Measurements from ENCODE around the gene ATXN7. TPM values are rescaled to one million over a fixed set of nuclear protein-coding genes. Genes with fewer than 3 reads are reported as not detected.

The ATXN7 gene
- total RNA-seq, 2 experiments from 2014 or later: 289 to 304 TPM

DNA sequence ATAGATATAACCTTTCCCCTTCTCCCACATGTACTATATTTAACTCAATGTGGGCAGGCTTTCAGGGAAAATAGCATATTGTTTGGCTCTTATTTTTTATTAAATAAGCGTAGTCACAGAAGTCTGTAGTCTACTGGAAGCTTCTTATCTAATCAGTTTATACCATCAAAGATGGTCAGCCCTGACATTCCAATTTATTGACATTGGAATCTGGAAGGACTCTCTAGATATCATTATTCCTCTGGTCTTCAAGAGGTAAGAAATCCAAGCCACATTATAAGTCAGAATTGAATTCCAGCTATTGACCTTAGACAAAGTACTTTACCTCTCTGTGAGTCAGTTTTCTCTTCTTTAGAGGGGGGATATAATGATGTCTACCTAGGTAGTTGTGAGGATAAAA lies 87.0 kb downstream of the ATXN7 start:
- H3K4me1 Mint-ChIP-seq (ENCODE audit: low read depth): peaks cover 60% of the 10 kb centered on the region
- no peaks in the 10 kb centered on the region for H3K27me3 Mint-ChIP-seq
- peak overlapping the region in 1 of 2 donors; percentile 18 for H3K27ac ChIP-seq (ENCODE audit: low read depth in 1 of 2, low read length in 2 of 2)
- H3K4me1 ChIP-seq (ENCODE audit: insufficient read depth, low read length): peaks cover 21% of the 10 kb centered on the region
- POLR2A ChIA-PET: interaction anchor here (0.8 to 1.4 kb wide), 3 partner anchors 17 to 40 kb away, joined by 3 to 7 read pairs (median 3); no protein-coding TSS in a partner anchor
- no peaks in the 10 kb centered on the region for H3K9me3 ChIP-seq (ENCODE audit: control insufficient read depth in 1 of 2, insufficient read depth in 1 of 2, low read length in 2 of 2)
- no peak overlapping the region for H3K4me3 ChIP-seq (ENCODE audit: low read length)
- intact Hi-C loops (cut with DNase I, micrococcal nuclease): no loop called here
- no peak overlapping the region for H3K4me3 Mint-ChIP-seq
- H3K9me3 Mint-ChIP-seq: no peaks in the 10 kb centered on the region
- no peaks in the 10 kb centered on the region for H3K27me3 ChIP-seq (ENCODE audit: control insufficient read depth in 1 of 2, insufficient read depth in 2 of 2, low read length in 2 of 2)
- TF ChIP-seq, protein P1, sequence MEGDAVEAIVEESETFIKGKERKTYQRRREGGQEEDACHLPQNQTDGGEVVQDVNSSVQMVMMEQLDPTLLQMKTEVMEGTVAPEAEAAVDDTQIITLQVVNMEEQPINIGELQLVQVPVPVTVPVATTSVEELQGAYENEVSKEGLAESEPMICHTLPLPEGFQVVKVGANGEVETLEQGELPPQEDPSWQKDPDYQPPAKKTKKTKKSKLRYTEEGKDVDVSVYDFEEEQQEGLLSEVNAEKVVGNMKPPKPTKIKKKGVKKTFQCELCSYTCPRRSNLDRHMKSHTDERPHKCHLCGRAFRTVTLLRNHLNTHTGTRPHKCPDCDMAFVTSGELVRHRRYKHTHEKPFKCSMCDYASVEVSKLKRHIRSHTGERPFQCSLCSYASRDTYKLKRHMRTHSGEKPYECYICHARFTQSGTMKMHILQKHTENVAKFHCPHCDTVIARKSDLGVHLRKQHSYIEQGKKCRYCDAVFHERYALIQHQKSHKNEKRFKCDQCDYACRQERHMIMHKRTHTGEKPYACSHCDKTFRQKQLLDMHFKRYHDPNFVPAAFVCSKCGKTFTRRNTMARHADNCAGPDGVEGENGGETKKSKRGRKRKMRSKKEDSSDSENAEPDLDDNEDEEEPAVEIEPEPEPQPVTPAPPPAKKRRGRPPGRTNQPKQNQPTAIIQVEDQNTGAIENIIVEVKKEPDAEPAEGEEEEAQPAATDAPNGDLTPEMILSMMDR (IDR thresholded peaks at IDR 0.05): no peak
- H3K36me3 Mint-ChIP-seq (ENCODE audit: low read depth): peaks cover 24% of the 10 kb centered on the region
- no peak for ATAC-seq (ENCODE audit: poor library complexity)
- H3K27ac Mint-ChIP-seq: peak overlapping the region; percentile 66
- peaks cover 19% of the 10 kb centered on the region for H3K36me3 ChIP-seq (ENCODE audit: insufficient read depth, low read length)
- no peak for DNase-seq
- CTCF ChIA-PET: interaction anchor here (1.0 to 1.8 kb wide), 3 partner anchors 11 to 73 kb away, joined by 3 to 10 read pairs (median 4); no protein-coding TSS in a partner anchor

DNA sequence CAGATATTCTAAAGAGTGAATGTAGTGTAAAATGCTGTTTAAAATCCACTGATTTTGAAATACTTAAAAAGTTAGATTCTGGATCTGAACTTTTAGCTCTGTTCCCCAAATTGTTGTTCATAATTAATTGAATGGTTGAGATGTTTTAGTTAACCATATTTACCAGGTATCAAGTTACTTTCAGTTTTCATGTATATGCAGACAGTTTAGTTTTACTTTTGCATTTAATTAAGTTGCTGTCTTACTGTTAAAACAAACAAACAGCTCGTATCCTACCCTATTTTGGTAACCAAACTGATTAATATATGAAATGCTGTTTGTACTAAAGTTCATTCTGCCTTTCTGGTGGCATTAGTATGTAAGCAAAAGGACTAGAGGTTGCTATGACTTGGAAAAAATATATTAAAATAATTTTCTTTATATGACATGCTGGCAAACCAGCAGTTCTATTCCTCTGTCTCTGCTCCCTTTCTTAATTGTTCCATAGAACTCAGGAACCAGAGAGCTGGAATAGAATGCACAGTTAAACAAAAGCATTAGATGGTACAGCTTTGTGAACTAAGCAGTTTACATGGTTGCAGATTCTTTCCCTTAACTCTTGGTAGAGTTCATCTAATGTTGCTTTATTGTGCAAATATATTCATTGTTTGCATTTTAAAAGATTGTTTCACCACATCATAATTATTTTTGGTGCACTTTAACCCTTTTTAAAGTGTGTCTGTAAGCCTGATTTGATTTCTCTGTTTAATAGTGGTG lies 88.0 kb downstream of the ATXN7 start:
- Histone ChIP-seq H3K4me3 (ENCODE audit: low read length) (peak overlapping the region; percentile 9), H3K27me3 (ENCODE audit: control insufficient read depth in 1 of 2, insufficient read depth in 2 of 2, low read length in 2 of 2) (no peaks in the 10 kb centered on the region), H3K9me3 (ENCODE audit: control insufficient read depth in 1 of 2, insufficient read depth in 1 of 2, low read length in 2 of 2) (no peaks in the 10 kb centered on the region), H3K36me3 (ENCODE audit: insufficient read depth, low read length) (peaks cover 26% of the 10 kb centered on the region), H3K27ac (ENCODE audit: low read depth in 1 of 2, low read length in 2 of 2) (peak overlapping the region in 1 of 2 donors; percentile 8), H3K4me1 (ENCODE audit: insufficient read depth, low read length) (peaks cover 21% of the 10 kb centered on the region)
- CTCF ChIA-PET: interaction anchor here (0.7 to 1.8 kb wide), 4 partner anchors 10 to 72 kb away, joined by 3 to 10 read pairs (median 4); no protein-coding TSS in a partner anchor
- Mint-ChIP-seq H3K9me3 (no peaks in the 10 kb centered on the region), H3K36me3 (ENCODE audit: low read depth) (peaks cover 24% of the 10 kb centered on the region), H3K27ac (peak overlapping the region; percentile 66), H3K4me3 (peak overlapping the region; percentile 14), H3K4me1 (ENCODE audit: low read depth) (peaks cover 53% of the 10 kb centered on the region), H3K27me3 (no peaks in the 10 kb centered on the region)
- POLR2A ChIA-PET: interaction anchor here (1.0 to 1.4 kb wide), 4 partner anchors 16 to 57 kb away, joined by 3 to 7 read pairs (median 4); no protein-coding TSS in a partner anchor
- ATAC-seq (ENCODE audit: poor library complexity) (no peak), DNase-seq (peak in 1 of 14 experiments; percentile 51)
- TF ChIP-seq, protein P1 (IDR thresholded peaks at IDR 0.05): no peak
- intact Hi-C loops (cut with DNase I, micrococcal nuclease): no loop called here

DNA sequence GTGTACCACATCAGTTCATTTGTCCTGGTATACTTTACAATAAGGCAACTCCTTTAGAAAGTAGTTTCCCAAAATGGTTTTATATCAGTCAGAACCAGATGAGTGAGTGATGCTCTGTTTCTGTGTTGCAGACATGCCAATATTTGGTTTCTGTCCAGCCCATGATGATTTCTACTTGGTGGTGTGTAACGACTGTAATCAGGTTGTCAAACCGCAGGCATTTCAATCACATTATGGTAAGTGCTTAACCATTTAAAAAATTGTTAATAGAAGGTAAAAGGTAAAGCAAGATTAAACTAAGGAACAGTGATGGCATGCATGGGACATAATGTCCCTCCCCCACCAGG lies 88.6 kb downstream of the ATXN7 start:
- intact Hi-C loops (cut with DNase I, micrococcal nuclease): no loop called here
- DNase-seq (no peak), ATAC-seq (ENCODE audit: poor library complexity) (no peak)
- no peak overlapping the region for H3K27ac ChIP-seq (ENCODE audit: low read depth in 1 of 2, low read length in 2 of 2)
- TF ChIP-seq, protein P1 (IDR thresholded peaks at IDR 0.05): no peak
- no peak overlapping the region for H3K4me3 Mint-ChIP-seq
- no peaks in the 10 kb centered on the region for H3K27me3 Mint-ChIP-seq
- ChIA-PET POLR2A (interaction anchor here (1.0 to 1.4 kb wide), 4 partner anchors 16 to 56 kb away, joined by 3 to 7 read pairs (median 4); no protein-coding TSS in a partner anchor), CTCF (interaction anchor here (1.3 to 1.8 kb wide), 2 partner anchors 10 to 27 kb away, joined by 4 to 10 read pairs; no protein-coding TSS in a partner anchor)
- H3K27ac Mint-ChIP-seq: peak overlapping the region; percentile 12
- H3K4me1 Mint-ChIP-seq (ENCODE audit: low read depth): peaks cover 52% of the 10 kb centered on the region
- H3K36me3 ChIP-seq (ENCODE audit: insufficient read depth, low read length): peaks cover 27% of the 10 kb centered on the region
- no peaks in the 10 kb centered on the region for H3K9me3 ChIP-seq (ENCODE audit: control insufficient read depth in 1 of 2, insufficient read depth in 1 of 2, low read length in 2 of 2)
- peaks cover 29% of the 10 kb centered on the region for H3K36me3 Mint-ChIP-seq (ENCODE audit: low read depth)
- H3K4me3 ChIP-seq (ENCODE audit: low read length): no peak overlapping the region
- no peaks in the 10 kb centered on the region for H3K27me3 ChIP-seq (ENCODE audit: control insufficient read depth in 1 of 2, insufficient read depth in 2 of 2, low read length in 2 of 2)
- H3K9me3 Mint-ChIP-seq: no peaks in the 10 kb centered on the region
- peaks cover 17% of the 10 kb centered on the region for H3K4me1 ChIP-seq (ENCODE audit: insufficient read depth, low read length)

Measured in CD4-positive, alpha-beta T cell (primary cell).